Erythroblast (primary cell): ENCODE measurements around the gene SCUBE2.

ENCODE experiments used
- GATA1 ChIP-seq: IDR thresholded peaks from 2 replicates; pipeline ENCODE4 v1.6.1; 2011; ENCODE audit warnings: low read depth, mild to moderate bottlenecking, control low read depth, low read length, moderate library complexity
- POLR2A ChIP-seq: IDR thresholded peaks from 2 replicates; pipeline ENCODE4 v1.6.1; 2011; ENCODE audit warnings: mild to moderate bottlenecking, low read length

- TF ChIP-seq POLR2A (no peak), GATA1 (no peak)
These were observed 93.4 kb downstream of the SCUBE2 start for GRCh38 chr11:8998017-8998416.
